Trophoblast cell (in vitro differentiated cells and primary cell): ENCODE data around the gene MYLK2.

Experiments used
- DNase-seq, 2 donors: peaks; one replicate each; pipeline ENCODE4 v3.0.0-alpha.2; 2016
- H2AFZ ChIP-seq: 2 replicates; pipeline ENCODE4 v1.6.1; 2013; ENCODE audit warnings: low read length, moderate library complexity, mild to moderate bottlenecking; ENCODE audit not compliant: insufficient read depth, poor library complexity
- H2AK5ac ChIP-seq: 2 replicates; pipeline ENCODE4 v1.6.1; 2013; ENCODE audit warnings: mild to moderate bottlenecking, low read length
- H2BK120ac ChIP-seq: 2 replicates; pipeline ENCODE4 v1.6.1; 2013; ENCODE audit warnings: low read length, mild to moderate bottlenecking, moderate library complexity; ENCODE audit not compliant: insufficient read depth, poor library complexity
- H2BK12ac ChIP-seq: 2 replicates; pipeline ENCODE4 v1.6.1; 2013; ENCODE audit warnings: mild to moderate bottlenecking, low read length, moderate library complexity
- H2BK5ac ChIP-seq: 2 replicates; pipeline ENCODE4 v1.6.1; 2013; ENCODE audit warnings: low read length, low read depth, moderate library complexity, mild to moderate bottlenecking; ENCODE audit not compliant: poor library complexity
- H3K14ac ChIP-seq: 2 replicates; pipeline ENCODE4 v1.6.1; 2013; ENCODE audit warnings: mild to moderate bottlenecking, low read length
- H3K18ac ChIP-seq: 2 replicates; pipeline ENCODE4 v1.6.1; 2013; ENCODE audit warnings: mild to moderate bottlenecking, low read length
- H3K23ac ChIP-seq: 2 replicates; pipeline ENCODE4 v1.6.1; 2013; ENCODE audit warnings: low read length
- H3K27ac ChIP-seq: 2 replicates; pipeline ENCODE4 v1.5.1; 2013; ENCODE audit warnings: low read depth, mild to moderate bottlenecking, inconsistent platforms, low read length, moderate library complexity
- H3K27me3 ChIP-seq: 2 replicates; pipeline ENCODE4 v1.6.1; 2013; ENCODE audit warnings: inconsistent platforms, mild to moderate bottlenecking, low read length, moderate library complexity; ENCODE audit not compliant: insufficient read depth
- H3K36me3 ChIP-seq, 2 experiments: 1 replicate in 1 of 2; 2 replicates in 1 of 2; pipeline ENCODE4 v1.6.1; 2013; ENCODE audit warnings: low read length in 2 of 2, mild to moderate bottlenecking in 2 of 2, moderate library complexity in 1 of 2; ENCODE audit not compliant: insufficient read depth in 2 of 2, control insufficient read depth in 1 of 2
- H3K4ac ChIP-seq: 2 replicates; pipeline ENCODE4 v1.6.1; 2013; ENCODE audit warnings: low read depth, mild to moderate bottlenecking, low read length, moderate library complexity
- H3K4me1 ChIP-seq, 2 experiments: 1 replicate in 1 of 2; 2 replicates in 1 of 2; pipeline ENCODE4 v1.6.1; 2013; ENCODE audit warnings: low read length in 2 of 2, mild to moderate bottlenecking in 2 of 2, moderate library complexity in 1 of 2; ENCODE audit not compliant: insufficient read depth in 2 of 2, control insufficient read depth in 1 of 2
- H3K4me2 ChIP-seq: 2 replicates; pipeline ENCODE4 v1.6.1; 2013; ENCODE audit warnings: inconsistent platforms, mild to moderate bottlenecking, low read length, moderate library complexity
- H3K4me3 ChIP-seq: 2 replicates; pipeline ENCODE4 v1.5.1; 2013; ENCODE audit warnings: mild to moderate bottlenecking, low read depth, low read length, inconsistent platforms
- H3K79me1 ChIP-seq: one replicate; pipeline ENCODE4 v1.6.1; 2013; ENCODE audit warnings: low read length
- H3K79me2 ChIP-seq: 2 replicates; pipeline ENCODE4 v1.6.1; 2013; ENCODE audit warnings: low read length, mild to moderate bottlenecking; ENCODE audit not compliant: control insufficient read depth, insufficient read depth, poor library complexity
- H3K9ac ChIP-seq: 2 replicates; pipeline ENCODE4 v1.6.1; 2013; ENCODE audit warnings: mild to moderate bottlenecking, low read length
- H3K9me3 ChIP-seq: 2 replicates; pipeline ENCODE4 v1.6.1; 2013; ENCODE audit warnings: low read depth, mild to moderate bottlenecking, control low read depth, inconsistent platforms, low read length; ENCODE audit not compliant: insufficient read depth
- H4K12ac ChIP-seq: 2 replicates; pipeline ENCODE4 v1.6.1; 2013; ENCODE audit warnings: low read depth, mild to moderate bottlenecking, low read length, moderate library complexity
- H4K8ac ChIP-seq: 2 replicates; pipeline ENCODE4 v1.6.1; 2013; ENCODE audit warnings: low read depth, mild to moderate bottlenecking, low read length, moderate library complexity
- H4K91ac ChIP-seq: one replicate; pipeline ENCODE4 v1.6.1; 2013; ENCODE audit warnings: low read depth, mild to moderate bottlenecking, low read length, moderate library complexity
- WGBS: extraction: QIAGEN DNeasy Blood & Tissue Kit; methylation state at CpG from one replicate; pipeline ENCODE4 v1.1.7; 2013; ENCODE audit warnings: missing lambda C conversion rate; ENCODE audit not compliant: insufficient read length, insufficient coverage; ENCODE audit errors: extremely low coverage; 5-methylcytosine and 5-hydroxymethylcytosine counted together

Gene MYLK2

GRCh38 chr20:31846793-31847138 is 27.6 kb downstream of the MYLK2 start:
- no CpG with 5 or more reads among the region's 3 CpGs for WGBS
- Histone ChIP-seq H3K9ac (no peak overlapping the region), H3K14ac (no peak overlapping the region), H3K4ac (no peak overlapping the region), H2AK5ac (no peak overlapping the region), H2BK5ac (no peak overlapping the region), H3K9me3 (peaks cover 2% of the 10 kb centered on the region), H2AFZ (no peak overlapping the region), H4K91ac (no peak overlapping the region), H3K79me1 (no peaks in the 10 kb centered on the region), H3K27me3 (peaks cover 2% of the 10 kb centered on the region), H3K4me2 (no peak overlapping the region), H3K4me3 (no peak overlapping the region), H2BK120ac (no peak overlapping the region), H3K18ac (no peak overlapping the region), H3K23ac (no peak overlapping the region), H3K79me2 (no peaks in the 10 kb centered on the region), H4K12ac (no peak overlapping the region), H3K36me3 (no peaks in the 10 kb centered on the region), H3K4me1 (peaks cover 9 to 19% of the 10 kb centered on the region in 2 experiments), H3K27ac (no peak overlapping the region), H2BK12ac (no peak overlapping the region), H4K8ac (no peak overlapping the region)
- no peak for DNase-seq

GRCh38 chr20:31848088-31848999 is 29.2 kb downstream of the MYLK2 start:
- H3K4ac ChIP-seq: no peak overlapping the region
- WGBS: no CpG with 5 or more reads among the region's 32 CpGs
- no peak overlapping the region for H3K18ac ChIP-seq
- no peak overlapping the region for H4K91ac ChIP-seq
- no peak overlapping the region for H3K23ac ChIP-seq
- H2BK5ac ChIP-seq: no peak overlapping the region
- H4K12ac ChIP-seq: no peak overlapping the region
- H3K79me2 ChIP-seq: no peaks in the 10 kb centered on the region
- no peak overlapping the region for H2AFZ ChIP-seq
- no peak overlapping the region for H3K14ac ChIP-seq
- H3K27ac ChIP-seq: no peak overlapping the region
- no peak overlapping the region for H3K9ac ChIP-seq
- no peak overlapping the region for H2BK120ac ChIP-seq
- H4K8ac ChIP-seq: no peak overlapping the region
- no peak overlapping the region for H3K4me2 ChIP-seq
- H3K4me1 ChIP-seq: peaks cover 2 to 3% of the 10 kb centered on the region in 2 experiments
- no peak overlapping the region for H2BK12ac ChIP-seq
- H3K4me3 ChIP-seq: no peak overlapping the region
- H2AK5ac ChIP-seq: no peak overlapping the region
- no peak for DNase-seq
- H3K9me3 ChIP-seq: peaks cover 2% of the 10 kb centered on the region
- H3K79me1 ChIP-seq: no peaks in the 10 kb centered on the region
- peaks cover 2% of the 10 kb centered on the region for H3K27me3 ChIP-seq
- H3K36me3 ChIP-seq: no peaks in the 10 kb centered on the region

- Histone ChIP-seq H3K4me3 (no peak overlapping the region), H3K79me1 (no peaks in the 10 kb centered on the region), H3K9me3 (peaks cover 2% of the 10 kb centered on the region), H3K27ac (no peak overlapping the region), H4K8ac (no peak overlapping the region), H3K4me1 (peaks cover 0 to 2% of the 10 kb centered on the region in 2 experiments), H3K9ac (no peak overlapping the region), H3K4me2 (no peak overlapping the region), H3K18ac (no peak overlapping the region), H3K23ac (no peak overlapping the region), H3K14ac (no peak overlapping the region), H2BK5ac (no peak overlapping the region), H3K36me3 (no peaks in the 10 kb centered on the region), H3K79me2 (no peaks in the 10 kb centered on the region), H4K91ac (no peak overlapping the region), H3K4ac (no peak overlapping the region), H4K12ac (no peak overlapping the region), H3K27me3 (peaks cover 2% of the 10 kb centered on the region), H2AFZ (no peak overlapping the region), H2AK5ac (no peak overlapping the region), H2BK12ac (no peak overlapping the region), H2BK120ac (no peak overlapping the region)
- WGBS: no CpG with 5 or more reads among the region's 45 CpGs
- DNase-seq: no peak
Measured at GRCh38 chr20:31849306-31849930, 30.3 kb downstream of the MYLK2 start.

GRCh38 chr20:31851240-31851955 is 32.2 kb downstream of the MYLK2 start:
- no CpG with 5 or more reads among the region's 11 CpGs for WGBS
- no peak overlapping the region for H3K18ac ChIP-seq
- no peak overlapping the region for H3K4ac ChIP-seq

More at GRCh38 chr20:31851240-31851955, 32.2 kb downstream of the MYLK2 start:
- no peaks in the 10 kb centered on the region for H3K36me3 ChIP-seq
- peaks cover 2% of the 10 kb centered on the region for H3K9me3 ChIP-seq
- no peak overlapping the region for H3K9ac ChIP-seq
- no peak overlapping the region for H2BK120ac ChIP-seq
- H3K14ac ChIP-seq: no peak overlapping the region
- H3K4me3 ChIP-seq: no peak overlapping the region
- no peak overlapping the region for H2BK5ac ChIP-seq
- H3K27me3 ChIP-seq: peaks cover 2% of the 10 kb centered on the region
- no peaks in the 10 kb centered on the region for H3K79me2 ChIP-seq
- no peak overlapping the region for H2AFZ ChIP-seq
- no peaks in the 10 kb centered on the region for H3K79me1 ChIP-seq
- no peaks in the 10 kb centered on the region for H3K4me1 ChIP-seq
- H4K91ac ChIP-seq: no peak overlapping the region
- H2AK5ac ChIP-seq: no peak overlapping the region
- no peak overlapping the region for H4K8ac ChIP-seq
- no peak overlapping the region for H2BK12ac ChIP-seq
- no peak overlapping the region for H3K27ac ChIP-seq
- H3K23ac ChIP-seq: no peak overlapping the region
- H4K12ac ChIP-seq: no peak overlapping the region
- peak in 1 of 2 donors; percentile 33 for DNase-seq
- H3K4me2 ChIP-seq: no peak overlapping the region
